HG02943 (cell line): ENCODE data around the gene ETV6.

Source experiments
- ATAC-seq: cut with Tn5 transposase; IDR thresholded peaks from one replicate; pipeline ENCODE4 v1.9.1; 2021; ENCODE audit warnings: mild to moderate bottlenecking, low read depth, moderate library complexity; ENCODE audit not compliant: unreplicated experiment

Gene ETV6

GRCh38 chr12:11689591-11690186 is 40.2 kb downstream of the ETV6 start:
- no peak for ATAC-seq

- no peak for ATAC-seq
These were observed 43.6 kb downstream of the ETV6 start for GRCh38 chr12:11693067-11693466.

GRCh38 chr12:11693601-11694000 is 44.1 kb downstream of the ETV6 start:
- no peak for ATAC-seq

GRCh38 chr12:11694528-11694927 is 45.1 kb downstream of the ETV6 start:
- no peak for ATAC-seq

GRCh38 chr12:11695321-11695720 is 45.8 kb downstream of the ETV6 start:
- ATAC-seq: no peak

GRCh38 chr12:11696084-11696483 is 46.6 kb downstream of the ETV6 start:
- no peak for ATAC-seq

- no peak for ATAC-seq
These were observed 47.7 kb downstream of the ETV6 start for GRCh38 chr12:11697131-11697530.

- no peak for ATAC-seq
These were observed 48.4 kb downstream of the ETV6 start for GRCh38 chr12:11697670-11698387.

GRCh38 chr12:11698729-11699128 is 49.3 kb downstream of the ETV6 start:
- ATAC-seq: no peak

- ATAC-seq: no peak
These were observed 52.0 kb downstream of the ETV6 start for GRCh38 chr12:11701433-11701832.

GRCh38 chr12:11702959-11703358 is 53.5 kb downstream of the ETV6 start:
- no peak for ATAC-seq

- ATAC-seq: no peak
These were observed 53.9 kb downstream of the ETV6 start for GRCh38 chr12:11703378-11703777.

GRCh38 chr12:11704089-11704488 is 54.6 kb downstream of the ETV6 start:
- no peak for ATAC-seq

- ATAC-seq: no peak
These were observed 55.5 kb downstream of the ETV6 start for GRCh38 chr12:11705010-11705409.

- ATAC-seq: no peak
These were observed 57.3 kb downstream of the ETV6 start for GRCh38 chr12:11706509-11707379.

GRCh38 chr12:11707535-11707934 is 58.1 kb downstream of the ETV6 start:
- no peak for ATAC-seq

- no peak for ATAC-seq
These were observed 60.0 kb downstream of the ETV6 start for GRCh38 chr12:11709513-11709912.

GRCh38 chr12:11710431-11710830 is 61.0 kb downstream of the ETV6 start:
- no peak for ATAC-seq

GRCh38 chr12:11710906-11711305 is 61.4 kb downstream of the ETV6 start:
- no peak for ATAC-seq

- no peak for ATAC-seq
These were observed 62.3 kb downstream of the ETV6 start for GRCh38 chr12:11711651-11712327.

GRCh38 chr12:11712491-11712890 is 63.0 kb downstream of the ETV6 start:
- ATAC-seq: no peak
